OCI-LY1 (cell line): ENCODE data around the gene CACUL1.

ENCODE experiments used
- EZH2 ChIP-seq: fragments of 200-600 bp; sonication (generic), shearing (Covaris generic); IDR thresholded peaks from 2 replicates; pipeline ENCODE4 v1.8.0; 2017; ENCODE audit warnings: borderline replicate concordance, mixed run types, mild to moderate bottlenecking, antibody characterized with exemption, low read length, moderate library complexity, mixed read lengths
- TF ChIP-seq, protein P1 (sequence below): fragments of 200-600 bp; sonication (generic), shearing (Covaris generic); IDR thresholded peaks from 2 replicates; pipeline ENCODE4 v1.5.1; 2017; ENCODE audit warnings: mild to moderate bottlenecking, antibody characterized with exemption, low read length, moderate library complexity, mixed read lengths

- TF ChIP-seq, protein P1, sequence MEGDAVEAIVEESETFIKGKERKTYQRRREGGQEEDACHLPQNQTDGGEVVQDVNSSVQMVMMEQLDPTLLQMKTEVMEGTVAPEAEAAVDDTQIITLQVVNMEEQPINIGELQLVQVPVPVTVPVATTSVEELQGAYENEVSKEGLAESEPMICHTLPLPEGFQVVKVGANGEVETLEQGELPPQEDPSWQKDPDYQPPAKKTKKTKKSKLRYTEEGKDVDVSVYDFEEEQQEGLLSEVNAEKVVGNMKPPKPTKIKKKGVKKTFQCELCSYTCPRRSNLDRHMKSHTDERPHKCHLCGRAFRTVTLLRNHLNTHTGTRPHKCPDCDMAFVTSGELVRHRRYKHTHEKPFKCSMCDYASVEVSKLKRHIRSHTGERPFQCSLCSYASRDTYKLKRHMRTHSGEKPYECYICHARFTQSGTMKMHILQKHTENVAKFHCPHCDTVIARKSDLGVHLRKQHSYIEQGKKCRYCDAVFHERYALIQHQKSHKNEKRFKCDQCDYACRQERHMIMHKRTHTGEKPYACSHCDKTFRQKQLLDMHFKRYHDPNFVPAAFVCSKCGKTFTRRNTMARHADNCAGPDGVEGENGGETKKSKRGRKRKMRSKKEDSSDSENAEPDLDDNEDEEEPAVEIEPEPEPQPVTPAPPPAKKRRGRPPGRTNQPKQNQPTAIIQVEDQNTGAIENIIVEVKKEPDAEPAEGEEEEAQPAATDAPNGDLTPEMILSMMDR: no peak
- no peak for TF ChIP-seq EZH2
These were observed 46.2 kb downstream of the CACUL1 start for GRCh38 chr10:118708571-118708970.
